K562 (cell line): Measurements from ENCODE around the gene WDR64. TPM values are rescaled to one million over a fixed set of nuclear protein-coding genes. Genes with fewer than 3 reads are reported as not detected.
A peak's percentile ranks its signal among the peaks of the same experiment; 100 is the strongest.

Source experiments
- GABPA ChIP-seq: fragments of 200-800 bp; sonication (Bioruptor generic); conservative IDR thresholded peaks from 2 replicates; pipeline ENCODE4 v1.6.1; 2016; ENCODE audit warnings: low read depth, missing genetic modification characterization, missing compliant biosample characterization
- MCM3 ChIP-seq: fragments of 450-650 bp; IDR thresholded peaks from 2 replicates; pipeline ENCODE4 v1.6.1; 2016
- MED1 ChIP-seq: sonication (generic); formaldehyde crosslinking; IDR thresholded peaks from 2 replicates; pipeline ENCODE4 v1.8.1; 2023; ENCODE audit warnings: missing genetic modification reagents, borderline replicate concordance
- MYC ChIP-seq, 2 experiments: fragments of 250-450 bp in 1 of 2; sonication (Bioruptor Pico) in 1 of 2; IDR thresholded peaks; 2 replicates each; pipeline versions ENCODE4 v1.5.1 to v1.6.1; 2012 to 2021; ENCODE audit warnings: low read depth in 2 of 2, borderline replicate concordance in 1 of 2, improper control_type of control experiment in 1 of 2, low read length in 1 of 2, mild to moderate bottlenecking in 1 of 2, moderate library complexity in 1 of 2
- NONO ChIP-seq, 2 experiments: fragments of 200-400 bp in 1 of 2; fragments of 450-650 bp in 1 of 2; formaldehyde crosslinking in 1 of 2; IDR thresholded peaks; 2 replicates each; pipeline ENCODE4 v1.6.1; 2017; ENCODE audit warnings: low read depth in 2 of 2, mild to moderate bottlenecking in 2 of 2, moderate library complexity in 2 of 2, low read length in 1 of 2
- POLR2AphosphoS5 ChIP-seq: IDR thresholded peaks from 2 replicates; pipeline ENCODE4 v1.6.1; 2011; ENCODE audit warnings: mild to moderate bottlenecking, low read depth, low read length, moderate library complexity; ENCODE audit not compliant: control insufficient read depth, insufficient read depth
- SIN3B ChIP-seq: fragments of 450-650 bp; IDR thresholded peaks from 2 replicates; pipeline ENCODE4 v1.6.1; 2017; ENCODE audit warnings: low read depth, mild to moderate bottlenecking, moderate library complexity
- XRCC5 ChIP-seq: fragments of 200-400 bp; formaldehyde crosslinking; IDR thresholded peaks from 2 replicates; pipeline ENCODE4 v1.6.1; 2017; ENCODE audit warnings: low read depth, mild to moderate bottlenecking, low read length
- ZBTB17 ChIP-seq: fragments of 450-650 bp; formaldehyde crosslinking; IDR thresholded peaks from 2 replicates; pipeline ENCODE4 v1.4.0; 2020; ENCODE audit warnings: mild to moderate bottlenecking
- ZC3H8 ChIP-seq: fragments of 450-650 bp; IDR thresholded peaks from 2 replicates; pipeline ENCODE4 v1.6.1; 2017
- polyA plus RNA-seq, 8 experiments: library from polyadenylated mRNA; depleted of rRNA in 4 of 8; stranded (reverse) in 5 of 8; unstranded in 3 of 8; fragments of >200 nt; fragmentation: Nextera tagmentation in 2 of 8; fragmentation: Illumina TruSeq in 1 of 8; extraction: Ambion mirVana in 2 of 8; extraction: Trizol in 1 of 8; gene quantifications; 2 replicates each; pipeline versions ENCODE4 v1.2.1 to v1.2.3, GENCODE V29; 2011 to 2014; ENCODE audit warnings: inconsistent platforms in 1 of 8, missing spikeins in 1 of 8
- total RNA-seq, 7 experiments: library from RNA; depleted of rRNA in 6 of 7; stranded (reverse); fragments of >200 nt in 6 of 7; fragmentation: Illumina TruSeq in 2 of 7; extraction: Trizol in 2 of 7; gene quantifications; 2 replicates each; pipeline versions ENCODE4 v1.2.1 to v1.2.3, GENCODE V29; 2011 to 2021; ENCODE audit warnings: low replicate concordance in 1 of 7
- TF ChIP-seq, protein P1 (sequence below): fragments of 200-400 bp; formaldehyde crosslinking; IDR thresholded peaks from 2 replicates; pipeline ENCODE4 v1.6.1; 2017; ENCODE audit warnings: mild to moderate bottlenecking, low read depth, low read length, moderate library complexity
- TF ChIP-seq, protein P2 (sequence below): fragments of 250-450 bp; sonication (Bioruptor Pico); IDR thresholded peaks from 2 replicates; pipeline ENCODE4 v1.6.1; 2021; ENCODE audit warnings: mild to moderate bottlenecking
- TF ChIP-seq, protein P3 (sequence below): fragments of 450-650 bp; IDR thresholded peaks from 2 replicates; pipeline ENCODE4 v1.6.1; 2016; ENCODE audit warnings: mild to moderate bottlenecking, moderate library complexity

The WDR64 gene
- total and polyA plus RNA-seq, 9 of the 15 experiments (the other 6 are each of a cell fraction or from before 2014, with no cell fraction given): 0.06 to 0.29 (median 0.19) TPM; not detected in 5

DNA sequence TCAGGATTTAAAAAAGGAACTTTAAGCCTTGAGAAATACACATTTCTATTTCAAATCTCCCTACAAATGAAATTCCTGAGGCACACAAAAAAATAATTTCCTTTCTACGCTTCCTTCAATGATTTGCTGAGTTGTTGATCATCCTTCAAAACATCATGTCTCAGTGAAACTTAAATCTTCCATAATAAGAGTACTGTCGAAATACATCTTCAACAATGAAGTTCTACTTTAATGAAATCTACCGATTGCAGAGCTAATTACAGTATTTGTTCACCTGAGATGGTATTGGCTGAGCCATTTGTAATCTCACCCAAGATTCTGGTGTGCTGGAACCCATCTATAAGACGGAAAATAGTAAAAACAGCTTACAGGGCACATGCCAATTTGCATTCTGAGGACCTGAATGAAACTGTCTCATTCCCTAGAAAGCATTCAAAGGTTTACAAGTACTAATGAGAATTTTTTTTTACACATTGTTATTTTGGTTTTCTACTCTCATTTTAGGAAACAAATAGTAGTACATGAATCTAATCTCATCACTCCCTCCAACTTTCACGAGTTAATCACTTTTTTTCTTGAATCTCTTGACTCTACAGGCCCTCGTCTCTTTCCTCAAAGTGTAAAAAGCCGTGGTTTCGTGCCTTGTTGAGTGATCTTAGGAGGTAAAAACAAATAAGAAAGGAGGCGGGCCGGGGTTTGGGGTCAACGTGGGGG, 13.0 kb upstream of the WDR64 start (continued):
- TF ChIP-seq SIN3B (0 out of 2 replicates have a peak, but pooled peaks have one; percentile 16), XRCC5 (no peak), GABPA (tag) (no peak), MED1 (CRISPR knock-in tag) (no peak), MYC (IDR thresholded peaks at IDR 0.05; ENCODE audit: low read depth, low read length) (0 out of 2 replicates have a peak, but pooled peaks have one; percentile 5), MYC (CRISPR knock-in tag; IDR thresholded peaks at IDR 0.05; ENCODE audit: borderline replicate concordance, low read depth) (no peak), ZBTB17 (CRISPR knock-in tag) (no peak), MCM3 (no peak), POLR2AphosphoS5 (no peak), NONO (IDR thresholded peaks at IDR 0.05; ENCODE audit: low read depth in 2 of 2, low read length in 1 of 2) (no peak), ZC3H8 (no peak)
- TF ChIP-seq, protein P1, sequence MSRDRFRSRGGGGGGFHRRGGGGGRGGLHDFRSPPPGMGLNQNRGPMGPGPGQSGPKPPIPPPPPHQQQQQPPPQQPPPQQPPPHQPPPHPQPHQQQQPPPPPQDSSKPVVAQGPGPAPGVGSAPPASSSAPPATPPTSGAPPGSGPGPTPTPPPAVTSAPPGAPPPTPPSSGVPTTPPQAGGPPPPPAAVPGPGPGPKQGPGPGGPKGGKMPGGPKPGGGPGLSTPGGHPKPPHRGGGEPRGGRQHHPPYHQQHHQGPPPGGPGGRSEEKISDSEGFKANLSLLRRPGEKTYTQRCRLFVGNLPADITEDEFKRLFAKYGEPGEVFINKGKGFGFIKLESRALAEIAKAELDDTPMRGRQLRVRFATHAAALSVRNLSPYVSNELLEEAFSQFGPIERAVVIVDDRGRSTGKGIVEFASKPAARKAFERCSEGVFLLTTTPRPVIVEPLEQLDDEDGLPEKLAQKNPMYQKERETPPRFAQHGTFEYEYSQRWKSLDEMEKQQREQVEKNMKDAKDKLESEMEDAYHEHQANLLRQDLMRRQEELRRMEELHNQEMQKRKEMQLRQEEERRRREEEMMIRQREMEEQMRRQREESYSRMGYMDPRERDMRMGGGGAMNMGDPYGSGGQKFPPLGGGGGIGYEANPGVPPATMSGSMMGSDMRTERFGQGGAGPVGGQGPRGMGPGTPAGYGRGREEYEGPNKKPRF: no peak
- TF ChIP-seq, protein P2, sequence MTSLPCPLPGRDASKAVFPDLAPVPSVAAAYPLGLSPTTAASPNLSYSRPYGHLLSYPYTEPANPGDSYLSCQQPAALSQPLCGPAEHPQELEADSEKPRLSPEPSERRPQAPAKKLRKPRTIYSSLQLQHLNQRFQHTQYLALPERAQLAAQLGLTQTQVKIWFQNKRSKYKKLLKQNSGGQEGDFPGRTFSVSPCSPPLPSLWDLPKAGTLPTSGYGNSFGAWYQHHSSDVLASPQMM (CRISPR knock-in tag): no peak
- TF ChIP-seq, protein P3, sequence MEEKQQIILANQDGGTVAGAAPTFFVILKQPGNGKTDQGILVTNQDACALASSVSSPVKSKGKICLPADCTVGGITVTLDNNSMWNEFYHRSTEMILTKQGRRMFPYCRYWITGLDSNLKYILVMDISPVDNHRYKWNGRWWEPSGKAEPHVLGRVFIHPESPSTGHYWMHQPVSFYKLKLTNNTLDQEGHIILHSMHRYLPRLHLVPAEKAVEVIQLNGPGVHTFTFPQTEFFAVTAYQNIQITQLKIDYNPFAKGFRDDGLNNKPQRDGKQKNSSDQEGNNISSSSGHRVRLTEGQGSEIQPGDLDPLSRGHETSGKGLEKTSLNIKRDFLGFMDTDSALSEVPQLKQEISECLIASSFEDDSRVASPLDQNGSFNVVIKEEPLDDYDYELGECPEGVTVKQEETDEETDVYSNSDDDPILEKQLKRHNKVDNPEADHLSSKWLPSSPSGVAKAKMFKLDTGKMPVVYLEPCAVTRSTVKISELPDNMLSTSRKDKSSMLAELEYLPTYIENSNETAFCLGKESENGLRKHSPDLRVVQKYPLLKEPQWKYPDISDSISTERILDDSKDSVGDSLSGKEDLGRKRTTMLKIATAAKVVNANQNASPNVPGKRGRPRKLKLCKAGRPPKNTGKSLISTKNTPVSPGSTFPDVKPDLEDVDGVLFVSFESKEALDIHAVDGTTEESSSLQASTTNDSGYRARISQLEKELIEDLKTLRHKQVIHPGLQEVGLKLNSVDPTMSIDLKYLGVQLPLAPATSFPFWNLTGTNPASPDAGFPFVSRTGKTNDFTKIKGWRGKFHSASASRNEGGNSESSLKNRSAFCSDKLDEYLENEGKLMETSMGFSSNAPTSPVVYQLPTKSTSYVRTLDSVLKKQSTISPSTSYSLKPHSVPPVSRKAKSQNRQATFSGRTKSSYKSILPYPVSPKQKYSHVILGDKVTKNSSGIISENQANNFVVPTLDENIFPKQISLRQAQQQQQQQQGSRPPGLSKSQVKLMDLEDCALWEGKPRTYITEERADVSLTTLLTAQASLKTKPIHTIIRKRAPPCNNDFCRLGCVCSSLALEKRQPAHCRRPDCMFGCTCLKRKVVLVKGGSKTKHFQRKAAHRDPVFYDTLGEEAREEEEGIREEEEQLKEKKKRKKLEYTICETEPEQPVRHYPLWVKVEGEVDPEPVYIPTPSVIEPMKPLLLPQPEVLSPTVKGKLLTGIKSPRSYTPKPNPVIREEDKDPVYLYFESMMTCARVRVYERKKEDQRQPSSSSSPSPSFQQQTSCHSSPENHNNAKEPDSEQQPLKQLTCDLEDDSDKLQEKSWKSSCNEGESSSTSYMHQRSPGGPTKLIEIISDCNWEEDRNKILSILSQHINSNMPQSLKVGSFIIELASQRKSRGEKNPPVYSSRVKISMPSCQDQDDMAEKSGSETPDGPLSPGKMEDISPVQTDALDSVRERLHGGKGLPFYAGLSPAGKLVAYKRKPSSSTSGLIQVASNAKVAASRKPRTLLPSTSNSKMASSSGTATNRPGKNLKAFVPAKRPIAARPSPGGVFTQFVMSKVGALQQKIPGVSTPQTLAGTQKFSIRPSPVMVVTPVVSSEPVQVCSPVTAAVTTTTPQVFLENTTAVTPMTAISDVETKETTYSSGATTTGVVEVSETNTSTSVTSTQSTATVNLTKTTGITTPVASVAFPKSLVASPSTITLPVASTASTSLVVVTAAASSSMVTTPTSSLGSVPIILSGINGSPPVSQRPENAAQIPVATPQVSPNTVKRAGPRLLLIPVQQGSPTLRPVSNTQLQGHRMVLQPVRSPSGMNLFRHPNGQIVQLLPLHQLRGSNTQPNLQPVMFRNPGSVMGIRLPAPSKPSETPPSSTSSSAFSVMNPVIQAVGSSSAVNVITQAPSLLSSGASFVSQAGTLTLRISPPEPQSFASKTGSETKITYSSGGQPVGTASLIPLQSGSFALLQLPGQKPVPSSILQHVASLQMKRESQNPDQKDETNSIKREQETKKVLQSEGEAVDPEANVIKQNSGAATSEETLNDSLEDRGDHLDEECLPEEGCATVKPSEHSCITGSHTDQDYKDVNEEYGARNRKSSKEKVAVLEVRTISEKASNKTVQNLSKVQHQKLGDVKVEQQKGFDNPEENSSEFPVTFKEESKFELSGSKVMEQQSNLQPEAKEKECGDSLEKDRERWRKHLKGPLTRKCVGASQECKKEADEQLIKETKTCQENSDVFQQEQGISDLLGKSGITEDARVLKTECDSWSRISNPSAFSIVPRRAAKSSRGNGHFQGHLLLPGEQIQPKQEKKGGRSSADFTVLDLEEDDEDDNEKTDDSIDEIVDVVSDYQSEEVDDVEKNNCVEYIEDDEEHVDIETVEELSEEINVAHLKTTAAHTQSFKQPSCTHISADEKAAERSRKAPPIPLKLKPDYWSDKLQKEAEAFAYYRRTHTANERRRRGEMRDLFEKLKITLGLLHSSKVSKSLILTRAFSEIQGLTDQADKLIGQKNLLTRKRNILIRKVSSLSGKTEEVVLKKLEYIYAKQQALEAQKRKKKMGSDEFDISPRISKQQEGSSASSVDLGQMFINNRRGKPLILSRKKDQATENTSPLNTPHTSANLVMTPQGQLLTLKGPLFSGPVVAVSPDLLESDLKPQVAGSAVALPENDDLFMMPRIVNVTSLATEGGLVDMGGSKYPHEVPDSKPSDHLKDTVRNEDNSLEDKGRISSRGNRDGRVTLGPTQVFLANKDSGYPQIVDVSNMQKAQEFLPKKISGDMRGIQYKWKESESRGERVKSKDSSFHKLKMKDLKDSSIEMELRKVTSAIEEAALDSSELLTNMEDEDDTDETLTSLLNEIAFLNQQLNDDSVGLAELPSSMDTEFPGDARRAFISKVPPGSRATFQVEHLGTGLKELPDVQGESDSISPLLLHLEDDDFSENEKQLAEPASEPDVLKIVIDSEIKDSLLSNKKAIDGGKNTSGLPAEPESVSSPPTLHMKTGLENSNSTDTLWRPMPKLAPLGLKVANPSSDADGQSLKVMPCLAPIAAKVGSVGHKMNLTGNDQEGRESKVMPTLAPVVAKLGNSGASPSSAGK: peak; percentile 33; the same call in 1 of the 2 replicates
